GM23338 (cell line): Measurements from ENCODE around the gene VPS37C.

Source experiments
- CREB1 ChIP-seq: fragments of 250-450 bp; sonication (Bioruptor Pico); IDR thresholded peaks from 2 replicates; pipeline ENCODE4 v1.5.0; 2020; ENCODE audit warnings: low read depth, mild to moderate bottlenecking, moderate library complexity
- CTCF ChIP-seq, 2 experiments: fragments of 200-600 bp in 1 of 2; sonication (generic) in 1 of 2; conservative IDR thresholded peaks; 2 replicates each; pipeline versions ENCODE4 v1.5.1 to v1.6.1; 2016 to 2017; ENCODE audit warnings: antibody characterized with exemption in 2 of 2, low read depth in 2 of 2, mild to moderate bottlenecking in 2 of 2, moderate library complexity in 1 of 2
- EZH2 ChIP-seq: fragments of 200-600 bp; sonication (generic); IDR thresholded peaks from one replicate; pipeline ENCODE4 v1.8.0; 2017; ENCODE audit warnings: antibody characterized with exemption, mild to moderate bottlenecking, low read depth; ENCODE audit not compliant: unreplicated experiment
- EZH2phosphoT487 ChIP-seq: fragments of 200-600 bp; sonication (generic); IDR thresholded peaks from one replicate; pipeline ENCODE4 v1.8.1; 2018; ENCODE audit warnings: antibody characterized with exemption; ENCODE audit not compliant: unreplicated experiment
- JUNB ChIP-seq: IDR thresholded peaks from one replicate; pipeline ENCODE4 v1.6.1; 2016; ENCODE audit warnings: antibody characterized with exemption; ENCODE audit not compliant: unreplicated experiment
- NANOG ChIP-seq: IDR thresholded peaks from 2 replicates; pipeline ENCODE4 v1.6.1; 2016; ENCODE audit warnings: antibody characterized with exemption, borderline replicate concordance
- POLR2AphosphoS5 ChIP-seq: IDR thresholded peaks from 2 replicates; pipeline ENCODE4 v1.6.1; 2016; ENCODE audit warnings: antibody characterized with exemption, low read depth
- REST ChIP-seq: IDR thresholded peaks from one replicate; pipeline ENCODE4 v1.6.1; 2018; ENCODE audit warnings: antibody characterized with exemption; ENCODE audit not compliant: unreplicated experiment
- STAT1 ChIP-seq: IDR thresholded peaks from one replicate; pipeline ENCODE4 v1.6.1; 2016; ENCODE audit warnings: antibody characterized with exemption; ENCODE audit not compliant: unreplicated experiment
- ZNF331 ChIP-seq: fragments of 250-450 bp; sonication (Bioruptor Pico); IDR thresholded peaks from 2 replicates; pipeline ENCODE4 v1.5.0; 2020; ENCODE audit warnings: low read depth, mild to moderate bottlenecking, moderate library complexity
- TF ChIP-seq, protein P1 (sequence below): fragments of 250-450 bp; sonication (Bioruptor Pico); IDR thresholded peaks from 2 replicates; pipeline ENCODE4 v1.5.0; 2020; ENCODE audit warnings: mild to moderate bottlenecking, moderate library complexity
- TF ChIP-seq, protein P2 (sequence below): IDR thresholded peaks from 2 replicates; pipeline ENCODE4 v1.6.1; 2016; ENCODE audit warnings: antibody characterized with exemption

- TF ChIP-seq POLR2AphosphoS5 = no peak
- TF ChIP-seq CTCF (conservative IDR thresholded peaks at IDR 0.05; ENCODE audit: low read depth in 2 of 2) = no peak
- no peak for TF ChIP-seq NANOG
- TF ChIP-seq EZH2phosphoT487 = no peak
- no peak for TF ChIP-seq EZH2
- TF ChIP-seq REST = no peak
- TF ChIP-seq CREB1 (CRISPR knock-in tag) = no peak
- TF ChIP-seq, protein P1, sequence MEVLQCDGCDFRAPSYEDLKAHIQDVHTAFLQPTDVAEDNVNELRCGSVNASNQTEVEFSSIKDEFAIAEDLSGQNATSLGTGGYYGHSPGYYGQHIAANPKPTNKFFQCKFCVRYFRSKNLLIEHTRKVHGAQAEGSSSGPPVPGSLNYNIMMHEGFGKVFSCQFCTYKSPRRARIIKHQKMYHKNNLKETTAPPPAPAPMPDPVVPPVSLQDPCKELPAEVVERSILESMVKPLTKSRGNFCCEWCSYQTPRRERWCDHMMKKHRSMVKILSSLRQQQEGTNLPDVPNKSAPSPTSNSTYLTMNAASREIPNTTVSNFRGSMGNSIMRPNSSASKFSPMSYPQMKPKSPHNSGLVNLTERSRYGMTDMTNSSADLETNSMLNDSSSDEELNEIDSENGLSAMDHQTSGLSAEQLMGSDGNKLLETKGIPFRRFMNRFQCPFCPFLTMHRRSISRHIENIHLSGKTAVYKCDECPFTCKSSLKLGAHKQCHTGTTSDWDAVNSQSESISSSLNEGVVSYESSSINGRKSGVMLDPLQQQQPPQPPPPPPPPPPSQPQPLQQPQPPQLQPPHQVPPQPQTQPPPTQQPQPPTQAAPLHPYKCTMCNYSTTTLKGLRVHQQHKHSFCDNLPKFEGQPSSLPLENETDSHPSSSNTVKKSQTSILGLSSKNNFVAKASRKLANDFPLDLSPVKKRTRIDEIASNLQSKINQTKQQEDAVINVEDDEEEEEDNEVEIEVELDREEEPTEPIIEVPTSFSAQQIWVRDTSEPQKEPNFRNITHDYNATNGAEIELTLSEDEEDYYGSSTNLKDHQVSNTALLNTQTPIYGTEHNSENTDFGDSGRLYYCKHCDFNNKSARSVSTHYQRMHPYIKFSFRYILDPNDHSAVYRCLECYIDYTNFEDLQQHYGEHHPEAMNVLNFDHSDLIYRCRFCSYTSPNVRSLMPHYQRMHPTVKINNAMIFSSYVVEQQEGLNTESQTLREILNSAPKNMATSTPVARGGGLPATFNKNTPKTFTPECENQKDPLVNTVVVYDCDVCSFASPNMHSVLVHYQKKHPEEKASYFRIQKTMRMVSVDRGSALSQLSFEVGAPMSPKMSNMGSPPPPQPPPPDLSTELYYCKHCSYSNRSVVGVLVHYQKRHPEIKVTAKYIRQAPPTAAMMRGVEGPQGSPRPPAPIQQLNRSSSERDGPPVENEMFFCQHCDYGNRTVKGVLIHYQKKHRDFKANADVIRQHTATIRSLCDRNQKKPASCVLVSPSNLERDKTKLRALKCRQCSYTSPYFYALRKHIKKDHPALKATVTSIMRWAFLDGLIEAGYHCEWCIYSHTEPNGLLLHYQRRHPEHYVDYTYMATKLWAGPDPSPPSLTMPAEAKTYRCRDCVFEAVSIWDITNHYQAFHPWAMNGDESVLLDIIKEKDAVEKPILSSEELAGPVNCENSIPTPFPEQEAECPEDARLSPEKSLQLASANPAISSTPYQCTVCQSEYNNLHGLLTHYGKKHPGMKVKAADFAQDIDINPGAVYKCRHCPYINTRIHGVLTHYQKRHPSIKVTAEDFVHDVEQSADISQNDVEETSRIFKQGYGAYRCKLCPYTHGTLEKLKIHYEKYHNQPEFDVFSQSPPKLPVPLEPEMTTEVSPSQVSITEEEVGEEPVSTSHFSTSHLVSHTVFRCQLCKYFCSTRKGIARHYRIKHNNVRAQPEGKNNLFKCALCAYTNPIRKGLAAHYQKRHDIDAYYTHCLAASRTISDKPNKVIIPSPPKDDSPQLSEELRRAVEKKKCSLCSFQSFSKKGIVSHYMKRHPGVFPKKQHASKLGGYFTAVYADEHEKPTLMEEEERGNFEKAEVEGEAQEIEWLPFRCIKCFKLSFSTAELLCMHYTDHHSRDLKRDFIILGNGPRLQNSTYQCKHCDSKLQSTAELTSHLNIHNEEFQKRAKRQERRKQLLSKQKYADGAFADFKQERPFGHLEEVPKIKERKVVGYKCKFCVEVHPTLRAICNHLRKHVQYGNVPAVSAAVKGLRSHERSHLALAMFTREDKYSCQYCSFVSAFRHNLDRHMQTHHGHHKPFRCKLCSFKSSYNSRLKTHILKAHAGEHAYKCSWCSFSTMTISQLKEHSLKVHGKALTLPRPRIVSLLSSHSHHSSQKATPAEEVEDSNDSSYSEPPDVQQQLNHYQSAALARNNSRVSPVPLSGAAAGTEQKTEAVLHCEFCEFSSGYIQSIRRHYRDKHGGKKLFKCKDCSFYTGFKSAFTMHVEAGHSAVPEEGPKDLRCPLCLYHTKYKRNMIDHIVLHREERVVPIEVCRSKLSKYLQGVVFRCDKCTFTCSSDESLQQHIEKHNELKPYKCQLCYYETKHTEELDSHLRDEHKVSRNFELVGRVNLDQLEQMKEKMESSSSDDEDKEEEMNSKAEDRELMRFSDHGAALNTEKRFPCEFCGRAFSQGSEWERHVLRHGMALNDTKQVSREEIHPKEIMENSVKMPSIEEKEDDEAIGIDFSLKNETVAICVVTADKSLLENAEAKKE = no peak
- TF ChIP-seq JUNB = no peak
- TF ChIP-seq, protein P2, sequence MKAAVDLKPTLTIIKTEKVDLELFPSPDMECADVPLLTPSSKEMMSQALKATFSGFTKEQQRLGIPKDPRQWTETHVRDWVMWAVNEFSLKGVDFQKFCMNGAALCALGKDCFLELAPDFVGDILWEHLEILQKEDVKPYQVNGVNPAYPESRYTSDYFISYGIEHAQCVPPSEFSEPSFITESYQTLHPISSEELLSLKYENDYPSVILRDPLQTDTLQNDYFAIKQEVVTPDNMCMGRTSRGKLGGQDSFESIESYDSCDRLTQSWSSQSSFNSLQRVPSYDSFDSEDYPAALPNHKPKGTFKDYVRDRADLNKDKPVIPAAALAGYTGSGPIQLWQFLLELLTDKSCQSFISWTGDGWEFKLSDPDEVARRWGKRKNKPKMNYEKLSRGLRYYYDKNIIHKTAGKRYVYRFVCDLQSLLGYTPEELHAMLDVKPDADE = no peak
- no peak for TF ChIP-seq ZNF331 (CRISPR knock-in tag)
- no peak for TF ChIP-seq STAT1
These were observed 5.9 kb downstream of the VPS37C start for GRCh38 chr11:61155312-61155711.
